Measurements from ENCODE around the gene XPR1. TPM values are rescaled to one million over a fixed set of nuclear protein-coding genes. Genes with fewer than 3 reads are reported as not detected.

Gene XPR1
- polyA plus RNA-seq, 1 donor (not counting 4 experiments of a cell fraction or from before 2014, with no cell fraction given), result 40.0 TPM

- no peaks in the 10 kb centered on the region for H3K36me3 ChIP-seq (ENCODE audit: control insufficient read depth in 2 of 2, extremely low read depth in 1 of 2, insufficient read depth in 2 of 2, low read length in 2 of 2)
- dilution Hi-C loops (cut with MboI; ENCODE audit: extremely low pct_ligation_motif_present, low sequenced_read_pairs), result no loop called here
- H3K9me3 ChIP-seq (ENCODE audit: control insufficient read depth, low read depth, low read length), result no peaks in the 10 kb centered on the region
- FAIRE-seq (no peak), DNase-seq (ENCODE audit: low read depth, low spot score) (no peak)
- no peak overlapping the region for H3K4me3 ChIP-seq (ENCODE audit: control insufficient read depth in 2 of 3, extremely low read depth in 1 of 3, insufficient read depth in 2 of 3, low read depth in 1 of 3, low read length in 3 of 3)
- no peaks in the 10 kb centered on the region for H3K4me1 ChIP-seq (ENCODE audit: control insufficient read depth, extremely low read depth, insufficient read depth, low read length)
- H3K27me3 ChIP-seq (ENCODE audit: control insufficient read depth, extremely low read depth, insufficient read depth, low read length), result no peaks in the 10 kb centered on the region
- no peak for TF ChIP-seq CTCF (optimal IDR thresholded peaks at IDR 0.05 in 1 of 3, IDR thresholded peaks at IDR 0.05 in 1 of 3, conservative IDR thresholded peaks at IDR 0.05 in 1 of 3; ENCODE audit: extremely low read depth in 1 of 3, insufficient read depth in 2 of 3, low read length in 3 of 3)
- TF ChIP-seq EZH2 (IDR thresholded peaks at IDR 0.05; ENCODE audit: low read length), result no peak
- no peak overlapping the region for H3K9ac ChIP-seq (ENCODE audit: control insufficient read depth, extremely low read depth, insufficient read depth, low read length)
- H3K9me1 ChIP-seq (ENCODE audit: control insufficient read depth, extremely low read depth, insufficient read depth, low read length), result no peaks in the 10 kb centered on the region
- no peak overlapping the region for H2AFZ ChIP-seq (ENCODE audit: control insufficient read depth, low read length)
- no peaks in the 10 kb centered on the region for H3K79me2 ChIP-seq (ENCODE audit: control insufficient read depth, insufficient read depth, low read length)
- no peak overlapping the region for H3K27ac ChIP-seq (ENCODE audit: control insufficient read depth, insufficient read depth, low read length)
- H3K4me2 ChIP-seq (ENCODE audit: control insufficient read depth, extremely low read depth, insufficient read depth, low read depth, low read length), result no peak overlapping the region
- no peaks in the 10 kb centered on the region for H4K20me1 ChIP-seq (ENCODE audit: control insufficient read depth, extremely low read depth, insufficient read depth, low read length)
Observed at GRCh38 chr1:180841415-180841814, 209.6 kb downstream of the XPR1 start.

- Histone ChIP-seq H4K20me1 (ENCODE audit: control insufficient read depth, extremely low read depth, insufficient read depth, low read length) (no peaks in the 10 kb centered on the region), H3K79me2 (ENCODE audit: control insufficient read depth, insufficient read depth, low read length) (no peaks in the 10 kb centered on the region), H3K36me3 (ENCODE audit: control insufficient read depth in 2 of 2, extremely low read depth in 1 of 2, insufficient read depth in 2 of 2, low read length in 2 of 2) (no peaks in the 10 kb centered on the region), H3K9me3 (ENCODE audit: control insufficient read depth, low read depth, low read length) (no peaks in the 10 kb centered on the region), H3K27ac (ENCODE audit: control insufficient read depth, insufficient read depth, low read length) (no peak overlapping the region), H3K4me2 (ENCODE audit: control insufficient read depth, extremely low read depth, insufficient read depth, low read depth, low read length) (no peak overlapping the region), H3K9me1 (ENCODE audit: control insufficient read depth, extremely low read depth, insufficient read depth, low read length) (no peaks in the 10 kb centered on the region), H3K4me3 (ENCODE audit: control insufficient read depth in 2 of 3, extremely low read depth in 1 of 3, insufficient read depth in 2 of 3, low read depth in 1 of 3, low read length in 3 of 3) (no peak overlapping the region), H3K27me3 (ENCODE audit: control insufficient read depth, extremely low read depth, insufficient read depth, low read length) (no peaks in the 10 kb centered on the region), H3K9ac (ENCODE audit: control insufficient read depth, extremely low read depth, insufficient read depth, low read length) (no peak overlapping the region), H3K4me1 (ENCODE audit: control insufficient read depth, extremely low read depth, insufficient read depth, low read length) (no peaks in the 10 kb centered on the region), H2AFZ (ENCODE audit: control insufficient read depth, low read length) (no peak overlapping the region)
- FAIRE-seq (no peak), DNase-seq (ENCODE audit: low read depth, low spot score) (no peak)
- no peak for TF ChIP-seq EZH2 (IDR thresholded peaks at IDR 0.05; ENCODE audit: low read length)
- TF ChIP-seq CTCF (optimal IDR thresholded peaks at IDR 0.05 in 1 of 3, IDR thresholded peaks at IDR 0.05 in 1 of 3, conservative IDR thresholded peaks at IDR 0.05 in 1 of 3; ENCODE audit: extremely low read depth in 1 of 3, insufficient read depth in 2 of 3, low read length in 3 of 3), result no peak
- dilution Hi-C loops (cut with MboI; ENCODE audit: extremely low pct_ligation_motif_present, low sequenced_read_pairs), result no loop called here
Observed at GRCh38 chr1:180842052-180842451, 210.2 kb downstream of the XPR1 start.

All from keratinocyte (primary cell).